WI38 (cell line): ENCODE data around the gene TSPAN9.

Experiments
- H3K4me3 ChIP-seq: 2 replicates; pipeline ENCODE4 v1.5.1; 2011; ENCODE audit warnings: low read depth, mild to moderate bottlenecking, control low read depth, low read length
- TF ChIP-seq, protein P1 (sequence below): IDR thresholded peaks from 2 replicates; pipeline ENCODE4 v1.5.1; 2012; ENCODE audit warnings: low read depth, mild to moderate bottlenecking, control low read depth, low read length

The TSPAN9 gene

DNA sequence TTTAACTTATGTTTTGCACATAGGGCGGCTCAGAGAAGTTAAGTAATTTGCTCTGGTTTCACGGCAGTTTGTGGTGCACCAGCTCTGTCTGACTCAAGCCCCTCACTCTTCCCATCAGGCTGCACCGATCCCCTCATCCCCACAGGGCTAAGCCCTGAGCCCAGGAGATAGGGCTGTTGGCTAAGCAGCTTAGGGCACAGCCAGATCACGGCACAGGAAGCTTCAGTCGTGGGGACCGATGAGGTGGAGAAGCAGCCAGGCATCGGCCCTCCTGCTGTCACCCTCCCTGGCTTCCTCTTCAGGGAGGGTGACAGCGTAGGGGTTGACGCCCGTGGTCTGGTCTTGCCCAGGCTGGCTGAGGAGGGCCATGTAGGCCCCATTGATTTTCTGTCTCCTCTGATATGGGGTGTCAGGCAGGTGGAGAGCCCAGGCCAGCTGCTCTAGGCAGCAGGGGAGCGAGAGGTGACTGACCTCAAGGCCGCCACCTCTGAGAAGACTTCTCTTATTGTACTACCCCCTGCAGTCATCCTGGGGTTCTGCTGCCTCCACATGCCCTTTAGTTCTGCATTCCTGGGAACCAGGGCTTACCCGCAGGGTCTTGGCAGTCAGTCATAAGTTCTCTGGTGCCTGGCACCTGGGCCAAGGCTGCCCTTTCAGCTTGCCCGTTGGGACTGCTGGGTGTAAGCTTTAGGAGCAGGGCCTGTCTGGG, 166.4 kb downstream of the TSPAN9 start:
- TF ChIP-seq, protein P1, sequence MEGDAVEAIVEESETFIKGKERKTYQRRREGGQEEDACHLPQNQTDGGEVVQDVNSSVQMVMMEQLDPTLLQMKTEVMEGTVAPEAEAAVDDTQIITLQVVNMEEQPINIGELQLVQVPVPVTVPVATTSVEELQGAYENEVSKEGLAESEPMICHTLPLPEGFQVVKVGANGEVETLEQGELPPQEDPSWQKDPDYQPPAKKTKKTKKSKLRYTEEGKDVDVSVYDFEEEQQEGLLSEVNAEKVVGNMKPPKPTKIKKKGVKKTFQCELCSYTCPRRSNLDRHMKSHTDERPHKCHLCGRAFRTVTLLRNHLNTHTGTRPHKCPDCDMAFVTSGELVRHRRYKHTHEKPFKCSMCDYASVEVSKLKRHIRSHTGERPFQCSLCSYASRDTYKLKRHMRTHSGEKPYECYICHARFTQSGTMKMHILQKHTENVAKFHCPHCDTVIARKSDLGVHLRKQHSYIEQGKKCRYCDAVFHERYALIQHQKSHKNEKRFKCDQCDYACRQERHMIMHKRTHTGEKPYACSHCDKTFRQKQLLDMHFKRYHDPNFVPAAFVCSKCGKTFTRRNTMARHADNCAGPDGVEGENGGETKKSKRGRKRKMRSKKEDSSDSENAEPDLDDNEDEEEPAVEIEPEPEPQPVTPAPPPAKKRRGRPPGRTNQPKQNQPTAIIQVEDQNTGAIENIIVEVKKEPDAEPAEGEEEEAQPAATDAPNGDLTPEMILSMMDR: no peak
- no peak overlapping the region for H3K4me3 ChIP-seq

DNA sequence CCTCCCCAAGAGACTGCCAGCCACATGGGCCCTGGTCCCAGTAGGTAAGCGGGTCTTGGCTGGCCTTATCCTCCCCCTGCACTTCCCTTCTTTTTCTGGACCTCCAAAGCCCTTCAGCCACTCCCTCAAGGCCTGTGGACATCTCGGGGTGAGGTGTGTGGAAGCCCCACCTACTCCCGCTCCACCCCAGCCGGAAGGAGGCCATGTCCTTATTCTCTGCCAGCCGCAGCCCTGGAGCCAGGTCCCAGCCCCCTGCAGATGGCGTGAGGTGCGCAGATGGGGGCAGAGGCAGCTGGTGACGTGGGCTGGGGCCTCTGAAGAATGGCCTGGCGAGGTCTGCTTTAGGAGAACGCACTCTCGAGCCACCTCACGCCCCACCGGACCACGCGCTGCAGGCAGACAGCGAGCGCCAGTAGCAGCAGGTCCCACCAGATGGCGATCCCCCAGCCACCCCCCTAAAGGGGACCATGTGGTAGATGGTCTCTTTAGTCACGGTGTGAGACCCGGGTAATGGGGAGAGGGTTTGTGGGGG, 167.1 kb downstream of the TSPAN9 start:
- no peak overlapping the region for H3K4me3 ChIP-seq
- TF ChIP-seq, protein P1: no peak

DNA sequence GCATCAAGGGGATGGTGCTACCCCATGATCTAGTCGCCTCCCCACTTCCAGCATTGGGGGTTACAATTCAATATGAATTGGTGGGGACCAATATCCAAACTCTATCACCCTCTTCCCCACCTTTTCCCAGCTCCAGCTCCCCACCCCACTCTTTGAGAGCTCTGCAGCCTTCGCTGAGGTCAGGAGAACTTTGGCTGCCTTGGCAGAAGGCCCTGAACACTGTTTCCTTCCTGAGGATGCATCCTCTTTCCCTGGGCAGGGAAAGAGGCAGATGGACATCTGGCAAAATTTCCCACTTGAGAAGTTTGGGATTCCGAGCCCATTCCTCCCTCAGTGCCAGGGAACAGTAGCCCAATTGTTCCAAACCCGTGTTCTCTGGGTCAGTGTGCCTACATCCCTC, 169.1 kb downstream of the TSPAN9 start:
- H3K4me3 ChIP-seq: no peak overlapping the region
- TF ChIP-seq, protein P1: no peak

DNA sequence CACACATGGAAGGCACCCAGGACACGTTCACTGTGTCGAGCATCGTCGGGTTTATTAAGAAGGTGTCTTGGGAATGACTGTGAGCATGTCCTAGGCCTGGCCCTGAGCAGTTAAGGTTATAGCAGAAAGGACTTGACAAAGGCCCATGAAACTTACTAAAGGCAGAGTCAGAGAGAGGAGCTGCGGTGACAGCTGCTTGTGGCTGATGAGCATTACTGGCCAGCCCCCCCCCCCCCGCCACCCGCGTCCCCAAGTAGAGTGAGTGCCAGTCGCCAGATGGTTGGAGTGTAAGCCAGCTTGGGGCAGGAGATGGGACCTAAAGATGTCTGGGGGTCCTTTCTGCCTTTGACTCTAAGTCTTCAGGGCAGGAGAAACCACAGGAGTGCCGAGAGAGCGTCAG, 169.9 kb downstream of the TSPAN9 start:
- no peak overlapping the region for H3K4me3 ChIP-seq
- TF ChIP-seq, protein P1: no peak

DNA sequence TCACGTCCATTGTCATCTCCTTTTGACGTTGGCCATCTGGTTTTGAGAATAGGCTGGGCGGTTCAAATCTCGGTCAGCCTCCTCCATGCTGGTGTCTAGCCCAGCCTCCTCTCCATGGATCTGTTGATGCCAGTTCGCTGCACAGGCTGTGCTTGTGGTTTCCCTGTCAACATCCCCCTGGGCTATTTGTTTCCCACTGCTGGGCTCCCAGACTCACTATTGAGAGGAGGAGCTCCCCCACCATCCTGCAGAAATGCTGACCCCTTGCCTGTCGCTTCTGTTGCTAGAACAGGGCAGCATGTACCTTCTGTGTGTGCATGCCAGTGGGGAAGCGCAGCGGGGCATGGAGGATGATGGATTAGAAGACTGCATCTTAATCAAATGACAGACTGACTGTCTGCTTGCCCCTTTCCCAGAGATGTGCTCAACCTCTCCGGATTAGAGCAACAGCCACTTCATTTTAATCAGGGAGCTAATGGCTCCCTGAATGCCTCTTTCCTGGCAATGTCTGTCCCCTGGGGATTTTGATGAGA, 170.5 kb downstream of the TSPAN9 start:
- TF ChIP-seq, protein P1: no peak
- H3K4me3 ChIP-seq: no peak overlapping the region

DNA sequence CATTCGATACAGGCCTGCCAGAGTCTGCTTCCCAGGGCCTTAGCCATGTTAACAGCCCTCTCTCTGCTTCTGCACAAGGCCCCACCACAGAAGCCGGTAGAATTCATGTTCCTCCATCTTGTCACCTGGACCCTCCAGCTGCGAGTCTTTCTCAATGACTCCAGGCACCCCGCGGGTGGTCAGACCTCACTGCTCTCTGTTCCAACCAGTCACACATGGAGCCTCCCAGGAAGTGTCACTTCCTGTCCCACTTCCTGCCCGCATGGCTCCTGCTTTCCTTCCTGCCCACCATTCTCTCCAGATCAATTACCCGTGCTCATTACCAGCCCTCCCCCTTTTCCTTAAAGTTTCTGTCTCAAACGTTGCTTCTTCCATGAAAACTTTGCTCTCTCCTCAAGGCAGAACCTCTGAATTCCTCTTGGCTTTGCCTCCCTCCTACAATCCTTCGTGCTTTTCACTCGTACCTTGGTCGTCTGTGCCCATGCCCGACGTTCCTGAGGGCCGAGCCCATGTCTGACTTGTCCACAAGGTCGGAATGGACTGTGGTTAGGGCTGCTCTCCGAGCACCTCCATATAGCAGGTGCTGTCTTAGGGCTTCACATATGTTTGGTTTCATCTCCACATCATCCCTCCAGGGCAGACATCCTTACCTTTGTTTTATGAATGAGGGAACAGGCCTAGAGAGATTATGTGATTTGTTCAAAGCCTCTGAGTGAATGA, 172.1 kb downstream of the TSPAN9 start:
- H3K4me3 ChIP-seq: no peak overlapping the region
- TF ChIP-seq, protein P1: no peak

DNA sequence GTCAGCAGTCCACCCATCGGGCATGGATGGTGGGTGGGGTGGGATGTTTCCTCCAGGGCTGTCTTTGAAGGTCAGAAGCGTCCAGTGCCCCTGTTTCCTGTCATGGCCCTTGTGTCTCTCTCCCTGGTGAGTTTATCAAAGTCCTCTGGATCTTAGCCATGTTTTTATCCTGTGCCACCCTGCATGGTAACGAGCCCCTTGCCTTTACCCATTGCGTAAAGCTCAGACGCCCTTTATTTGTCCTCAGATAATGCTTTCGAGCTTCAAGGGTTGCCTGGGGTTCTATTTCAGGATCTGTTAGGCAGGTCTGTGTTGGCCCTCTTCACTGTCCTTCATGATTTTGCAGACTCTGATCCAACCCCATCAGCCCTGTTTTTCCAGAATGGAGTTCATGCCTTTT, 172.9 kb downstream of the TSPAN9 start:
- no peak overlapping the region for H3K4me3 ChIP-seq
- TF ChIP-seq, protein P1: no peak
